Mesenteric fat pad (tissue), 1 donor: ENCODE data around the gene EPHB3. TPM values are rescaled to one million over a fixed set of nuclear protein-coding genes. Genes with fewer than 3 reads are reported as not detected.

Source experiments
- DNase-seq: peaks from one replicate; pipeline ENCODE4 v3.0.0-alpha.2; 2020; ENCODE audit warnings: low spot score
- total RNA-seq: library from RNA; stranded (reverse); fragmentation: NEBNext Ultra II Directional; extraction: Animal tissue kit (Norgen Biotek cat#: 25700); gene quantifications from one replicate; pipeline ENCODE4 v1.2.1, GENCODE V29; 2021
- donor health status: DM: yes; HTN: yes; CAD: no.

Gene EPHB3
- total RNA-seq, 1 donor from 2014 or later: 1.6 TPM

DNA sequence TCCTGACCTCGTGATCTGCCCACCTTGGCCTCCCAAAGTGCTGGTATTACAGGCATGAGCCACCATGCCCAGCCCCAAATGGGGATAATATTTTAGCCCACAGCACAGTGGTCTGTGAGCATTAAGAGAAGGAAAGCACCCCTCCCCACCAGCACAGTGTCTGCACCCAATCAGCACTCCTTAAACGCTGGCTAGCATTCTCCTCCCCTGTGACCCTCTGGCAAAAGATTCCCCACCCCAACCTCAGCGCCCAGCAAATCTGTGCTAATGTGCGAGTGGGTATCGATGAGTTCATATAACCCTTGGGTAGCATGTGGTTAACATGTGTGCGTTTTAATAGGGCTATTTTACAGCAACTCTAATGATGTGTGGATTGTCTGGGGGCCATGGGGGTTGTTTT is 18.3 kb upstream of the EPHB3 start:
- DNase-seq: no peak

DNA sequence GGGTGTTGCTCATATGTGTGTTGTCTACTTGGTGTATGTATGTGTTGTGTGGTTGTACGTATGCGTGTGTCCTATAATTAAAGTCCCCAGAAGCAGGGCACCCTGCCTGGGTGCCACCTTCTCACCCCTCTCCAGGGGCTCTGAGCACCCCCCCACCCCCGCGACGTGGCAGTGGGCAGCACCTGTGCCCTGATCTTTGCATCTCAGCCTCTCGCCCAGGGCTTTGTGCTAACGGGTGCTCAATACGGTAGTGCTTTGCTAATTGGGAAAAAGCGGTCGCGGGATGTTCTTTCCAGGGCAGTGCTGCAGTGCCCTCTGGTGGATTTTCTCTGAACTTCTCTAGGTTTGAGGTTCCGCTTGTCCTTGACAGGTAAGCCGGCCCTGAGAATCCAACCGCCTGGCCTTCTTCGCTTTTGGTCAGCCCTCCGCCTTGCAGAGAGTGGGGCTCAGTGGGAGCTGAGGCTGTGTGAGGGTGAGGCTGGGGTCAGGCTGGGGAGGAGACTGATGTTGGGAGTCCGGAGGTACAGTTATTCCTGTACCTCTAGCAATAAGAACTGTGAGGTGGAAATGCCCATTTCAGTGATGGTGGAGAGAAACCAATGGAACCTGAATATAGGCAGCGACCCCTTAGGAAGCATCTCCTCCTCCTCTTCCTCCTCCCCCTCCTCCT is 17.6 kb upstream of the EPHB3 start:
- peak; percentile 89 for DNase-seq

DNA sequence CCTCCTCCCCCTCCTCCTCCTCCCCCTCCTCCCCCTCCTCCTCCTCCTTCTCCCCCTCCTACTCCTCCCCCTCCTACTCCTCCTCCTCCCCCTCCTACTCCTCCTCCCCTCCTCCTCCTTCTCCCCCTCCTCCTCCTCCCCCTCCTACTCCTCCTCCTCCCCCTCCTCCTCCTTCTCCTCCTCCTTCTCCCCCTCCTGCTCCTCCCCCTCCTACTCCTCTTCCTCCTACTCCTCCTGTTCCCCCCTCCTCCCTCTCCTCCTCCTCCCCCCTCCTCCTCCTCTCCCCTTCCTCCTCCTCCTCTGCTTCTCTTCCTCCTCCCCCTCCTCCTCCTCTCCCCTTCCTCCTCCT is 17.1 kb upstream of the EPHB3 start:
- DNase-seq: no peak

DNA sequence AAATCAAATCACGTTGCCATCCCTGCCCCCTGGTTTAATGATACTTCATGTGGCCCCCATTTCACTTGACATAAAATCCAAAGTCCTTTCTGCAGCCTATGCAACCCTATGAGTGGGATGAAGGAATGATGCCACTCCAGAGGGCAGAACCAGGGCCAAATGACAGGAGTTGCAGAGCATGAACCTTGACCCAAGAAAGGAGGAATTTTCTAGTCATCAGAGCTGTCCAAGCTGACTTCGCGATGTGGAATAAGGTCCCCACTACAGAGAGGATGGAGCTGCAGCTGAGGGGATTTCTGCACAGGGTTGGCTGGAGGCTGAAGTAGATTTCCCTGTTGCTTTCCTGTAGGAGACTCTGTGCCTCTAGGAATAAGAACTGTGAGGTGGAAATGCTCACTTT is 15.8 kb upstream of the EPHB3 start:
- DNase-seq: no peak

DNA sequence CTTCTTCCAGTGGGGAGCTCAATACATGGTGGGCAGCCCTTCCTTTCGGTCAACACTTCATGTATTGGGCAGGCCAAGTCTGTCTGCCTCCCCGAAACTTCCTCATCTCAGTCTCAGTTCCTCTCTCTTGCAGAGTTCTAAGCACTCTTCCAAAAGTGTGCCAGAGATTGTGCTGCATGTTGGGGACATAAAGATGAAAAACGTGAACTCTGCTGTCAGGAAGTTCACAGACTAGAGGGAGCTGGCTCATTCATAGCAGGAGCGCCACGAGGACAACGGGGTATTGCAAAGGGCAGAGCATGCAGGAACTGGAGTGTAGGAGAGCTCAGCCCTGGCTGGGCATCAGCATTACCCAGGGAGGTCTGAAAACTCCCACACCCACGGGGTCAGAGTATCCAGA is 15.3 kb upstream of the EPHB3 start:
- DNase-seq: peak; percentile 71

DNA sequence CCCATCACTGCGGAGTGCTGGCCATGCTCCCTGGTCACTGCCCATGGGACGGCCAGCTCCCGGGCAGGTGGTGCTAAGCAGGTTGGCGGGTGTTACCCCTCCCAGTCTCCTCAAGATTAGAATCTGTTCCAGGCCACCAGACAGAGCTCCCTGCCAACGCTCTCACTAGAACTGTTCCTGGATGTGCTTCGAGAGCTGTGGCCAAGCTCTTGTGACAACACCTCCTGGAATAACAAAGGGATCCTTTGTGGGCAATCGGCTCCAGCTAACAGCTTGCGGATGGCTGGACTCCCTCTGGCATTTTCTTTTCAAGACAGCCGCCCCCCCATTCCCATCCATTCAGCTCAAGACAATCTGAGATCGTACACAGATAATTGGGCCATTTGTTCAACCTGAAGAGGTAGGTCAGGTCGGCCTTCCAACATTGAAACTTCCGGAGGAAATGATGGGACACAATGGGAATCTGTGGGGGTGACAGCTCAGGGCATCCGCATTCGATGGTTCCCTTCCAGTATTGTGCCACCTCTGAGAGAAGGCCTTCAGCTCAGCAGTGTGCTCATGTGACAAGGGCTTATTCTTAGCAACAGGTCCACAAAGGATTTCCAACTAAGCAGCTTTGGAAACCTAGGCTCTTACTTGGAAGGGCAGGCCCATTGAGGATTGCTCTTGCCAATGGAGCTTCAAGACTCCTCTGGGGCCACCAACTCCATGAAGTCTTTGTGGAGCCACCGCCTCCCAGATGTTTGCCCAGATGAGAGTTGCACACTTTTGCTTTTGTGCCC is 11.6 kb upstream of the EPHB3 start:
- DNase-seq: no peak

DNA sequence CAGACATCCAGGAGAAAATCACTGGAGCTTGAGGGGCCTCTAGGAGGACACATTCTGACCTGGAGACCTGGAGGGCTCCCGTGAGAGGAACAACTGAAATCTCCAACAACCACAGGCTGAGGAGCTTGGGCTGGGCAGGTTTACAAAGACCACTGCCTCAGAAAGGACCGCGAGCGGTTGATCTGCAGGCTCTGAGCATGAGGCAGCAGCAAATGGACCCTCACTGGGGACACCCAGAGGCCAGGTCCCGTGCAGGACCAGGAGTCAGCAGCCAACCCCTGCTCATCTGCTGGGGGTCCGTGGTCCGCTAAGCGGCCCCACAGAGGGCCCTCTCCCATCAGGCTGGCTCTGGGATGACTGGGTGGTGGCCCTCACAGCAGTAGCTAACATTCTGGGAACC is 10.5 kb upstream of the EPHB3 start:
- DNase-seq: no peak

DNA sequence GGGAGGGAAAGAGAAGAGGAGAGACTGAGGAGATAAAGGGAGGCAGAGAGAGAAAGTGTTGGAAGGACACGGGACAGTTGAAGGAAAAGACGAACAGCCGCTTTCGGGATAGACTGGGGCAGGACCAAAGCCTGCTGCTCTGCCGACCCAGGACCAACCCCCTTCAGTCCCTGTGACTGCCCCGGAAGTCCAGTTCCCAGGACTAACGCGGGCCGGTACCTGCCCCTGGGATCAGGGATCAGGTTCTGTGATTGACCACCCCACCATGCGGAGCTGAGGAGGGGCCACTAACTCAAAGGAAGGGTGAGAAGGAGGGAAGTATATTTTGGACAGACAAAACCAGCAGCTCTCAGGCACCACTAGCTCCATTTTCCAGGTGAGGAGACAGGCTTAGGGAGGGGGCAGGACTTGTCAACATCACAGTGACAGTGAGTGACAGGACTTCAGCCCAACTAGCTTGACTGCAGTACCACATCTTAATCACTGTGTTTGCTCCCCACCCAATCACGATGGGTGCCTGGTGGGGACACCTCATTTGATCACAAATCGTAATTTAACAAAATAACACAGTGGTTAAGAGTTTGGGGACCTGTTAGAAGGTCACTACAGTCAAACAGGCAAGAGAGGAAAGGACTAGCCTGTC is 9.8 kb upstream of the EPHB3 start:
- DNase-seq: no peak

DNA sequence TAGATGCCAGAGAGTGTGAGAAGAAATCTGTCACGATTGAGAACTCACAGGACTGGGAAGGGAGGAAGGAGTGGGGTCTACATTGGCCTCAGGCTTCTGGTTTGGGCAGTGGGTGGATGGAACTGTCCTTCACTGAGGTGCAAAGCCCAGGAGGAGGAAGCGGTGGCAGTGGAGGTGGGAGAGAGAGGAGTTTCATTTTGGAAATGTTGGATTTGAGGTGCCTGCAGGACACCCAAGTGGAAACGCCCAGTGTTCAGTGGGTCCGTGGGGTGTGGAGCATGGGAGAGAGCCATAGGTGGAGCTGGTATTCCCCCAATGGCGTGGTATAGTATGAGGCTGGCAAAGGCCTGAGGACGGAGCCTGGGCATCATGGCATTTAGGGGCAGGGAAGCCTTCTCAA is 9.3 kb upstream of the EPHB3 start:
- no peak for DNase-seq

DNA sequence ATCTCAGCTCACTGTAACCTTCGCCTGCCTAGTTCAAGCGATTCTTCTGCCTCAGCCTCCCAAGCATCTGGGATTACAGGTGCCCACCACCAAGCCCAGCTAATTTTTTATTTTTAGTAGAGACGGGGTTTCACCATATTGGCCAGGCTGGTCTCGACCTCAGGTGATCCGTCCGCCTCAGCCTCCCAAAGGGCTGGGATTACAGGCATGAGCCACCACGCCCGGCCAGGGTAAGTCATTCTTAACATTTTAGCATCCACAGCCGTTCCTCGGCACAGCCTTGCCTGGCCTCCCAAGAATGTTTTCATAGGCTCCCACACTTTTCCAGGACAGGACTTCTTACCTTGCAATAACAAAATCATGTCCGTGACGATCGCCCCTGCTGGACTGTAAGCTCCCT is 8.7 kb upstream of the EPHB3 start:
- no peak for DNase-seq

DNA sequence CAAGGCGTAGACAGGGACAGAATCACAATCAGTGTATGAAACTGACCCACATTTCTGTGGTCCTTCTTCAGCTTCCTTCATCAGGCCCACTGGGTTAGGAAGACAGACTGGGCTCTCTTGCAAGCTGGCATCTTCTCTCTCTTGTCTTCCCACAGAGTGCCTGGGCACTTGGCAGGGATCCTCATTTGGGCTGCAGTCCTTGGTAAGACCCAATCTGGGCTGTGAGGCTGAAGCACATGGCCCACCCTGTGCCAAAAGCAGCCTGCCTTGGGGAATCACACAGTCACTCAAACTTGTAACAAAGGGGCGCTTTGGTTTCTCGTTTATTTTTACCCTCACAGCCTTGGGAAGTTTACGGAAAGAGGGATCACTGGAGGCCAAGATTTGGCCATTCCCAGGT is 8.2 kb upstream of the EPHB3 start:
- DNase-seq: no peak

DNA sequence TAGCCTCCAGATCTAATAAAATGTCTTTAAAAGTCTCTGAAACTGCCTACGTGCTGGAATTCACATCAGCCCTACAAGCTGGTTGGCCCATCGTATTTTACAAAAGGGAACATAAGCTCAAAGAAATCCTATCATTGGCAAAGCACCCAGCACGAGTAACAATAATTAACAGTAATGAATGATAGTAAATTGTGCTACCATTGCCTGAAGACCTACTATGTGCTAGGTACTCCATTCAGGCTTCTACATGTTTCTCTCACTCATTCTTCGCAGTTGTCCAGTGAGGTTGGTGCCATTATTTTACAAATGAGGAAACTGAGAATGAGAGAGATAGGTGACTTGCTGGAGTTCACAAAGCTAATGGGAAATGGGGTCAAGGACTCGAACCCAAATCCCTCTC is 7.1 kb upstream of the EPHB3 start:
- DNase-seq: no peak

DNA sequence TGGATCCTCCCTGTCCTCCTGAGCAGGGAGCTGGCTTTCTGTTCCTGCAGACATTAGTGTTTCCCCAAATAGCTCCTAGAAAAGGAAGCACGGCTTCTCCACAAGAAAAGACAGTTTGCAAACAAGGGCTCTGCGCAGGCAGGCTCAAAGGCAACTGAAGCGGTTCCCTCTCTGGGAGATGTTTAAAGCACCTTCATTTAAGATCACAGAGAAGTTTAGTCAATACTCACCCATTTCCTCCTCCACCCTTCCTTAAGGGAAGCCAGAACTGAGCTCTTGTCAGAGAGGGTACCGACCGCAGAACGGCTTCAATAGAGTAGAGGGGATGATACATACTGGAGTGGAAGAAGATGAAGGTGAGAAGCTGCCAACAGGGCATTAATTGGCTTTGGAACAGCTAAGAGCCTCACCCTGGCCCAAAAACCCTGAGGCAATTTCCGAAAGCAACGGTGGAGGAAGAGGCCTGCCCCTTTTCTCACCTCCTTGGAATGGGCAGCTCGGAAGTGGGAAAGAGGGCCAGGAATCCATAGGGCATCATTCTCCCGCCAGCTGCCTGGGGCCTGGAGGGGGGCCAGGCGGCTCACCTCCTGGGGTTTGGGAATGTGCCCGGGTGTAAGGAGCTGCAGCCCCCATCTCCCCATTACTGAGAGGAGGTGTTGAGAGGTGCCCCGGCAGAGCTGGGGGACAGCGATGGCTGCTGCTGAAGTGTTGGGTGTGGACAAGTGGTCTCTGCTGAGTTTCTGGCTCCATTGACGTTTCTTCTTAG is 4.8 kb upstream of the EPHB3 start:
- no peak for DNase-seq

DNA sequence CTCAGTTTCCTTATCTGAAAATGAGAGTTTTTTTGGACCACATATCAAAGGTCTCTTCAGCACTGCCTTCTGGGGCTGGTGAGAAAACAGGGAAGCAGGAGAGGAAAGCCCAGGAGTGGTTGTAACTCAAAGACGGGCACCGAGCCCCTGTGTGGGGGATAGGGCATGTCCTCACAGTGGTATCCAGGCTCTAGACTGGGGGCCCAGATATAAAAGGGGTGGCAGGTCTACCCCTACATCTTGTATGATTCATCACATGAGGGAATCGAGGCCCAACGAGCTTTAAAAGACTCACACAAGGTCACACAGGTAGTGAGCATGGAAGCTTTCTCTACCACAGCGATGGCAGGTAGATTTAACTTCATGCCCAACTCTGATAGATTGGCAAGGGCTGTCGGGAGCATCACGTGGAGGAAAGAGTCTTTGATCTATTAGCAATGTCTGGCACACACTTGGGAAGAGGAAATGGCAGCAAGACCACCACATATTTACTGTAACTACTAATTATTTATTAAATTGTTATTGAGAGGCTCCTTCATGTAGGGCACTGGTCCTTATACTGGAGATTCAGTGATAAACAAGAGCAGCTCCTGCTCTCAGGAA is 4.1 kb upstream of the EPHB3 start:
- no peak for DNase-seq

DNA sequence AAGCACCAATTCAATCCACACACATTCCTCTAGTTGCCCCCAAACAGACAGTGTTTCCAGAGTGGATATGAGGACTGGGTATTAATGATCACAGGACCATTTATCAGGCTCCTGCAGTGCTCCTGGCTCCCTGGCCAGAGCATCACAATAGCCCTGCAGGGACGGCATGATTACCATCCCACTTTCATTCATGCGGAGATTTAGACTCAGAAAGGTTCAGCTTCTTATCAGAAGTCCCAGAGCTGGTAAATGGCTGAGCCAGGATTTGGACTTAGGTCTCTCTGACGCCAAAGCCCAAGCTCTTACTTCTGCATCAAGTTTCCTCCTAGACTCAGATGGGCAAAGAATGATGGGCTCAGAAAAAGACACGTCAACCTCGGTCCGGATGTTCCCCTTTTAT is 2.9 kb upstream of the EPHB3 start:
- DNase-seq: no peak

DNA sequence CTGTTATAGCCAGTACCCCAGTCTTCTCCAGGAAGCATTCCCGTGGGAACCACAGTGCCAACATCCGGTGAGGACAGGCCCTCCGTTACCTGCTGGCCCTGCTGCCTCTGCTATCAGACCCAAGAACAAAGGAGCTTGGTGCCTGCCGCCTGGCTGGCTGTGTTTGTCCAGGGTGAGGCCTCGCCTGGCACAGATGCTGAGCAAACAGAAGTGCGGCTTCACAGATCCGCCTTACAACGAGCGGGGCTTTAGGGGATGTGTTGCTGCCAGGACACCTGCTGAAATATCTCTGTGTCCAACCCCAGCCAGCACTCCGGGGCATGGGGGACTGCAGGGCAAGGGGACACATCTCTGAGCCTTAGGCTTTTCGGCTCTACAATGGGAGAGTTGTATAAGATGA is 2.2 kb upstream of the EPHB3 start:
- no peak for DNase-seq

DNA sequence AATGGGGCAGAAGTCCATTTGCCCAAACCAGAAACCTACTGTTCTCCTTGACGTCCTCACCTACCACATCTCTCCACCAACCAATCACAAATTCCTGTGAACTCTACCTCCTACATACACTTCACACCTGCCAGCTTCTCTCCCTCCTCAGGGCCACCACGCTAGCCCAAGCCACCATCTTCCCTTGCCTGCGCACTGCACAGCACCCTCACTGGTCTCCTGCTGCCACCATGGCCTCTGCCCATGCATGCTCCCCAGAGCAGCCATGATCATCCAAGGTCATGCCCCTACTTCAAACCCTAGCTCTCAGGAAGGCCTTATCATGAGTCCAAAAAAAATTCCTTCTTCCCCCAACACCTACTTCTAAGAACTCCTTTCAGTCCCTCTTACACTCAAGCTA is 1.1 kb upstream of the EPHB3 start:
- no peak for DNase-seq

DNA sequence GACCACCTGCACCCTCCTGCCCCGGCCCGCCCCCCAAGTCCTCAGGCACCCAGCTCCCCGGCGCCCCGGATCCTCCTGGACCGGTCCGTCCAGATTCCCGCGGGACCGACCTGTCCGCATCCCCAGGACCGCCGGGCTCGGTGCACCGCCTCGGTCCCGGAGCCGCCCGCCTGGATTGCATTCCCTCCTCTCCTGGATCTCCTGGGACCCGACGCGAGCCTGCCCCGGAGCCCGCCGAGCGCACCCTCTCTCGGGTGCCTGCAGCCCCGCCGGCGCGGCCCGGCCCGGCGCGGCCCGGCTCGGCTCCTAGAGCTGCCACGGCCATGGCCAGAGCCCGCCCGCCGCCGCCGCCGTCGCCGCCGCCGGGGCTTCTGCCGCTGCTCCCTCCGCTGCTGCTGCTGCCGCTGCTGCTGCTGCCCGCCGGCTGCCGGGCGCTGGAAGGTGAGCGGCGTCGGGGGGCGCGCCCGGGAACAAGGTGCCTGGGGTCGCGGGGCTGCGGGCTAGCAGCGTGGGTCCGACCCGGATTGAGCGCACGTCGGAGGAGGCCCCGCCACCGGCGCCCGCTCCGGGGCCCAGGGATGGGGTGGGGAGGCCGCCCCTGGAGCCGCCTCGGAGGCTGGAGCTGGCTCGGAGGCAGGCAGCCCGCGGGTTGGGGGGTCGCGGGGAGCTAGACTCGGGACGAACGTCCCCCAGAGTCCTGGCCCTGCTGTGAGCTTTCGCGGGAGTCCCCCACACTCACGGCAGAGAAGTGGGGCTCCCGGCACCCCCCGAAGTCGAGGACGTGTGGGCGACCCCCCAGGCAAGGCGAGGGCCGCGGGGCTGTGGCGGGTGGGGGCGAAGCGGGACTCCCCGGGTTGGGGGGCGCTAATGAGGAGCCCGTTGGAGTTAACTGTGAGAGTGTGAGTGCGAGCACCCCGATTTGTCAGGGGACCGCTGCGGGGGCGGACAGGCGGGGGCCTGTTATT is 610 bp downstream of the EPHB3 start:
- DNase-seq: no peak

DNA sequence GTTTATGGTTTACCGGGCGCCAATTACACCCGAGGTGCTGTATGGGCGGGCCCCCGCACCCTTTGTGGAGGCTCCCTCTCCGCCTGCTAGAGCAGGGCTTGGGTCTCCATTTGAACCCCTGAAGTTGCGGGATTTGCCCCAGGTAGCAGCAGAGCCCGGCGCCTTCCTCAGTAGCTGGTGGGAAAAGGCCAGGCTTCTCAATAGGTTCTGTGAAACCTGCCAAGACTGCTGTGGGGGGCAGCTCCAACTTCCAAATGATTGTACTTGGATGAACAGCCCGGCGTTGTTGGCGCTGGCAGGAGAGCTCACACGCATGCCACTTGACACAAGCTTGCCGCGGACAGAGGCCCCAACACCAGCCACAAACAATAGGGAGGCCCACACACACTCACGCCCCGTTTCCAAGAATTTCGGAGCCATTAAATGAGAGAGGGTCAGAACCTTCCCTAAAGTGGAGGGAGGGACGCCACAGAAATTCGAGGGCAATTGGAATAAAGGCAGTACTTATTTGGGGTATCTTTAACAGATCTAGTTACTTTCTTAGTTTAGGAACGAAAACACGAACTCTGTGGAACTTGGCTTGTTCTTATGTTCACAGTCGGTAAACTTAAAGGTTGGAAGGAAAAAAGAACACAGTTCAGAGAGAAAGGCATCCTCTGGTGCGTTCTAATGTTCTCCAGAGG is 1.4 kb downstream of the EPHB3 start:
- DNase-seq: no peak

DNA sequence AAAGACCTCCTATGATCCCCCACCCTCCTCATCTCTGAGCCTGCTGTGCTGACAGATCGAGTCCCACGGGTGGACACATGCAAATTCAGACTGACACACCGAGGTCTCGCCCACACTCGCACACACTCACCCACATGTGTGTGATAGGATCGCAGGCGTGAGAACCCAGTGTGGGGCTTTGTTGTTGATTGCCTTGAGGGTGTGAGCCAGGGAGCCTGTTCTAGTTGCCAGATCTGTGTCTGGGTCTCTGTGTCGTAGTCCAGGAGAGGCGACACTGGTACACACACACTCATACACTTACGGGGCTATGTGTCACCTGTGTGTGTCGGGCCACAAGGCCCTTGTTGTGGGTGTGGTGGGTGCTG is 2.0 kb downstream of the EPHB3 start:
- DNase-seq: no peak
